H1 (cell line): Measurements from ENCODE around the gene INO80C. TPM values are rescaled to one million over a fixed set of nuclear protein-coding genes. Genes with fewer than 3 reads are reported as not detected.

Source experiments
- CTBP2 ChIP-seq: IDR thresholded peaks from 2 replicates; pipeline ENCODE4 v1.7.0; 2011; ENCODE audit warnings: borderline replicate concordance, mild to moderate bottlenecking, moderate library complexity, mixed read lengths, low read length; ENCODE audit not compliant: insufficient read depth, insufficient read length
- POLR2A ChIP-seq, 2 experiments: IDR thresholded peaks; 1 replicate in 1 of 2; 2 replicates in 1 of 2; pipeline ENCODE4 v1.6.1; 2011; ENCODE audit warnings: low read depth in 2 of 2, low read length in 2 of 2, mild to moderate bottlenecking in 2 of 2; ENCODE audit errors: control extremely low read depth in 1 of 2
- RAD21 ChIP-seq, 2 experiments: IDR thresholded peaks in 1 of 2; conservative IDR thresholded peaks in 1 of 2; 2 replicates each; pipeline ENCODE4 v1.6.1; 2011; ENCODE audit warnings: low read depth in 2 of 2, low read length in 2 of 2, improper control_type of control experiment in 1 of 2, inconsistent platforms in 1 of 2, mild to moderate bottlenecking in 1 of 2, moderate library complexity in 1 of 2
- RXRA ChIP-seq: IDR thresholded peaks from 2 replicates; pipeline ENCODE4 v1.6.1; 2011; ENCODE audit warnings: low read depth, mild to moderate bottlenecking, low read length, moderate library complexity; ENCODE audit not compliant: insufficient read depth
- SP1 ChIP-seq: IDR thresholded peaks from 2 replicates; pipeline ENCODE4 v1.6.1; 2011; ENCODE audit warnings: low read depth, low read length
- SUZ12 ChIP-seq: fragments of 200-600 bp; sonication (generic); IDR thresholded peaks from 2 replicates; pipeline ENCODE4 v1.6.1; 2012; ENCODE audit warnings: mild to moderate bottlenecking, inconsistent platforms, low read length, moderate library complexity, mixed read lengths
- USF2 ChIP-seq: IDR thresholded peaks from 2 replicates; pipeline ENCODE4 v1.6.1; 2011; ENCODE audit warnings: low read length, improper control_type of control experiment
- polyA plus RNA-seq, 7 experiments: library from polyadenylated mRNA; depleted of rRNA in 3 of 7; stranded (reverse) in 5 of 7; unstranded in 2 of 7; fragments of >200 nt in 5 of 7; fragments of 200-250 nt in 2 of 7; gene quantifications; 1 replicate in 5 of 7; 2 replicates in 1 of 7; 4 replicates in 1 of 7; pipeline versions ENCODE4 v1.2.1 to v1.2.3, GENCODE V29; 2011 to 2013; ENCODE audit warnings: missing spikeins in 2 of 7, mixed read lengths in 2 of 7
- total RNA-seq: library from RNA; stranded (reverse); fragmentation: NEBNext Ultra II Directional; extraction: Animal tissue kit (Norgen Biotek cat#: 25700); gene quantifications from 2 replicates; pipeline ENCODE4 v1.2.1, GENCODE V29; 2021
- TF ChIP-seq, protein P1 (sequence below): fragments of 300-600 bp; sonication (generic); IDR thresholded peaks from 2 replicates; pipeline ENCODE4 v1.7.1; 2012; ENCODE audit warnings: low read length, moderate library complexity, mild to moderate bottlenecking, inconsistent platforms; ENCODE audit not compliant: insufficient replicate concordance

Gene INO80C
- total and polyA plus RNA-seq, 2 of the 8 experiments (the other 6 are each of a cell fraction or from before 2014, with no cell fraction given), result 30.1 to 48.9 TPM

GRCh38 chr18:35443434-35443833 is 54.3 kb downstream of the INO80C start (continued):
- TF ChIP-seq, protein P1, sequence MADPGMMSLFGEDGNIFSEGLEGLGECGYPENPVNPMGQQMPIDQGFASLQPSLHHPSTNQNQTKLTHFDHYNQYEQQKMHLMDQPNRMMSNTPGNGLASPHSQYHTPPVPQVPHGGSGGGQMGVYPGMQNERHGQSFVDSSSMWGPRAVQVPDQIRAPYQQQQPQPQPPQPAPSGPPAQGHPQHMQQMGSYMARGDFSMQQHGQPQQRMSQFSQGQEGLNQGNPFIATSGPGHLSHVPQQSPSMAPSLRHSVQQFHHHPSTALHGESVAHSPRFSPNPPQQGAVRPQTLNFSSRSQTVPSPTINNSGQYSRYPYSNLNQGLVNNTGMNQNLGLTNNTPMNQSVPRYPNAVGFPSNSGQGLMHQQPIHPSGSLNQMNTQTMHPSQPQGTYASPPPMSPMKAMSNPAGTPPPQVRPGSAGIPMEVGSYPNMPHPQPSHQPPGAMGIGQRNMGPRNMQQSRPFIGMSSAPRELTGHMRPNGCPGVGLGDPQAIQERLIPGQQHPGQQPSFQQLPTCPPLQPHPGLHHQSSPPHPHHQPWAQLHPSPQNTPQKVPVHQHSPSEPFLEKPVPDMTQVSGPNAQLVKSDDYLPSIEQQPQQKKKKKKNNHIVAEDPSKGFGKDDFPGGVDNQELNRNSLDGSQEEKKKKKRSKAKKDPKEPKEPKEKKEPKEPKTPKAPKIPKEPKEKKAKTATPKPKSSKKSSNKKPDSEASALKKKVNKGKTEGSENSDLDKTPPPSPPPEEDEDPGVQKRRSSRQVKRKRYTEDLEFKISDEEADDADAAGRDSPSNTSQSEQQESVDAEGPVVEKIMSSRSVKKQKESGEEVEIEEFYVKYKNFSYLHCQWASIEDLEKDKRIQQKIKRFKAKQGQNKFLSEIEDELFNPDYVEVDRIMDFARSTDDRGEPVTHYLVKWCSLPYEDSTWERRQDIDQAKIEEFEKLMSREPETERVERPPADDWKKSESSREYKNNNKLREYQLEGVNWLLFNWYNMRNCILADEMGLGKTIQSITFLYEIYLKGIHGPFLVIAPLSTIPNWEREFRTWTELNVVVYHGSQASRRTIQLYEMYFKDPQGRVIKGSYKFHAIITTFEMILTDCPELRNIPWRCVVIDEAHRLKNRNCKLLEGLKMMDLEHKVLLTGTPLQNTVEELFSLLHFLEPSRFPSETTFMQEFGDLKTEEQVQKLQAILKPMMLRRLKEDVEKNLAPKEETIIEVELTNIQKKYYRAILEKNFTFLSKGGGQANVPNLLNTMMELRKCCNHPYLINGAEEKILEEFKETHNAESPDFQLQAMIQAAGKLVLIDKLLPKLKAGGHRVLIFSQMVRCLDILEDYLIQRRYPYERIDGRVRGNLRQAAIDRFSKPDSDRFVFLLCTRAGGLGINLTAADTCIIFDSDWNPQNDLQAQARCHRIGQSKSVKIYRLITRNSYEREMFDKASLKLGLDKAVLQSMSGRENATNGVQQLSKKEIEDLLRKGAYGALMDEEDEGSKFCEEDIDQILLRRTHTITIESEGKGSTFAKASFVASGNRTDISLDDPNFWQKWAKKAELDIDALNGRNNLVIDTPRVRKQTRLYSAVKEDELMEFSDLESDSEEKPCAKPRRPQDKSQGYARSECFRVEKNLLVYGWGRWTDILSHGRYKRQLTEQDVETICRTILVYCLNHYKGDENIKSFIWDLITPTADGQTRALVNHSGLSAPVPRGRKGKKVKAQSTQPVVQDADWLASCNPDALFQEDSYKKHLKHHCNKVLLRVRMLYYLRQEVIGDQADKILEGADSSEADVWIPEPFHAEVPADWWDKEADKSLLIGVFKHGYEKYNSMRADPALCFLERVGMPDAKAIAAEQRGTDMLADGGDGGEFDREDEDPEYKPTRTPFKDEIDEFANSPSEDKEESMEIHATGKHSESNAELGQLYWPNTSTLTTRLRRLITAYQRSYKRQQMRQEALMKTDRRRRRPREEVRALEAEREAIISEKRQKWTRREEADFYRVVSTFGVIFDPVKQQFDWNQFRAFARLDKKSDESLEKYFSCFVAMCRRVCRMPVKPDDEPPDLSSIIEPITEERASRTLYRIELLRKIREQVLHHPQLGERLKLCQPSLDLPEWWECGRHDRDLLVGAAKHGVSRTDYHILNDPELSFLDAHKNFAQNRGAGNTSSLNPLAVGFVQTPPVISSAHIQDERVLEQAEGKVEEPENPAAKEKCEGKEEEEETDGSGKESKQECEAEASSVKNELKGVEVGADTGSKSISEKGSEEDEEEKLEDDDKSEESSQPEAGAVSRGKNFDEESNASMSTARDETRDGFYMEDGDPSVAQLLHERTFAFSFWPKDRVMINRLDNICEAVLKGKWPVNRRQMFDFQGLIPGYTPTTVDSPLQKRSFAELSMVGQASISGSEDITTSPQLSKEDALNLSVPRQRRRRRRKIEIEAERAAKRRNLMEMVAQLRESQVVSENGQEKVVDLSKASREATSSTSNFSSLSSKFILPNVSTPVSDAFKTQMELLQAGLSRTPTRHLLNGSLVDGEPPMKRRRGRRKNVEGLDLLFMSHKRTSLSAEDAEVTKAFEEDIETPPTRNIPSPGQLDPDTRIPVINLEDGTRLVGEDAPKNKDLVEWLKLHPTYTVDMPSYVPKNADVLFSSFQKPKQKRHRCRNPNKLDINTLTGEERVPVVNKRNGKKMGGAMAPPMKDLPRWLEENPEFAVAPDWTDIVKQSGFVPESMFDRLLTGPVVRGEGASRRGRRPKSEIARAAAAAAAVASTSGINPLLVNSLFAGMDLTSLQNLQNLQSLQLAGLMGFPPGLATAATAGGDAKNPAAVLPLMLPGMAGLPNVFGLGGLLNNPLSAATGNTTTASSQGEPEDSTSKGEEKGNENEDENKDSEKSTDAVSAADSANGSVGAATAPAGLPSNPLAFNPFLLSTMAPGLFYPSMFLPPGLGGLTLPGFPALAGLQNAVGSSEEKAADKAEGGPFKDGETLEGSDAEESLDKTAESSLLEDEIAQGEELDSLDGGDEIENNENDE, result no peak
- TF ChIP-seq SP1, result no peak
- no peak for TF ChIP-seq POLR2A (IDR thresholded peaks at IDR 0.05; ENCODE audit: control extremely low read depth in 1 of 2, low read depth in 2 of 2, low read length in 2 of 2)
- no peak for TF ChIP-seq RXRA
- no peak for TF ChIP-seq RAD21 (IDR thresholded peaks at IDR 0.05 in 1 of 2, conservative IDR thresholded peaks at IDR 0.05 in 1 of 2; ENCODE audit: low read depth in 2 of 2, low read length in 2 of 2)
- TF ChIP-seq USF2, result no peak
- no peak for TF ChIP-seq SUZ12
- no peak for TF ChIP-seq CTBP2
